Stomach (tissue), 4 donors: ENCODE results near the gene LRRTM4.

Experiments used
- EP300 ChIP-seq: sonication (generic); formaldehyde crosslinking; IDR thresholded peaks from one replicate; pipeline ENCODE4 v1.6.1; 2017; ENCODE audit warnings: antibody characterized with exemption
- POLR2A ChIP-seq, 4 donors: fragments of 450-650 bp; IDR thresholded peaks; one replicate each; pipeline ENCODE4 v1.6.1; 2016; ENCODE audit warnings: antibody characterized with exemption in 4 of 4, control low read depth in 2 of 4, mild to moderate bottlenecking in 1 of 4, moderate library complexity in 1 of 4
- POLR2AphosphoS5 ChIP-seq, 3 donors: sonication (generic); formaldehyde crosslinking; IDR thresholded peaks; one replicate each; pipeline ENCODE4 v1.6.1; 2016; ENCODE audit warnings: antibody characterized with exemption in 3 of 3
- TF ChIP-seq, protein P1 (sequence below), 7 experiments: fragments of 450-650 bp in 4 of 7; fragments of 200-600 bp in 3 of 7; sonication (generic) in 3 of 7; IDR thresholded peaks; one replicate each; pipeline ENCODE4 v1.5.1; 2016 to 2019; ENCODE audit warnings: antibody characterized with exemption in 7 of 7, control low read depth in 2 of 7, mild to moderate bottlenecking in 1 of 7

DNA sequence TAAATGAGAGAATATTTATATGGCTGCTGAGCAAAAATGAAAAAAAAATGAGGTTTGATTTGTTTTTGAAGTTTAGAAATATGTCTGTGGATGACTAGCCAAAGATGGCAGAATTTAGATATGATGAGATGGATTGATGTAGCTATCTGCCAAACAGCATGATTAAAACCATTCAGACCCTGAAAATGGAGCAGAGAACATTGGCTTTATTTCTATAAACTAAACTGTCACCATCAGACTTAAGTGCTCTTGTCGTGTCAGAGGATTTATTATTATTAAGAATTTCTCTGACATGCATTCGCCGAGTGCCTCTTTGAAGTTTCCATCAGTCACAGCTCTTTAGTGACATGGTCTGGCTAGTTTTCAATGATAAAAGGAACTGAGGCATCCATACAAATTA is 151.7 kb downstream of the LRRTM4 start:
- TF ChIP-seq, protein P1, sequence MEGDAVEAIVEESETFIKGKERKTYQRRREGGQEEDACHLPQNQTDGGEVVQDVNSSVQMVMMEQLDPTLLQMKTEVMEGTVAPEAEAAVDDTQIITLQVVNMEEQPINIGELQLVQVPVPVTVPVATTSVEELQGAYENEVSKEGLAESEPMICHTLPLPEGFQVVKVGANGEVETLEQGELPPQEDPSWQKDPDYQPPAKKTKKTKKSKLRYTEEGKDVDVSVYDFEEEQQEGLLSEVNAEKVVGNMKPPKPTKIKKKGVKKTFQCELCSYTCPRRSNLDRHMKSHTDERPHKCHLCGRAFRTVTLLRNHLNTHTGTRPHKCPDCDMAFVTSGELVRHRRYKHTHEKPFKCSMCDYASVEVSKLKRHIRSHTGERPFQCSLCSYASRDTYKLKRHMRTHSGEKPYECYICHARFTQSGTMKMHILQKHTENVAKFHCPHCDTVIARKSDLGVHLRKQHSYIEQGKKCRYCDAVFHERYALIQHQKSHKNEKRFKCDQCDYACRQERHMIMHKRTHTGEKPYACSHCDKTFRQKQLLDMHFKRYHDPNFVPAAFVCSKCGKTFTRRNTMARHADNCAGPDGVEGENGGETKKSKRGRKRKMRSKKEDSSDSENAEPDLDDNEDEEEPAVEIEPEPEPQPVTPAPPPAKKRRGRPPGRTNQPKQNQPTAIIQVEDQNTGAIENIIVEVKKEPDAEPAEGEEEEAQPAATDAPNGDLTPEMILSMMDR (IDR thresholded peaks at IDR 0.05): no peak
- no peak for TF ChIP-seq POLR2AphosphoS5 (IDR thresholded peaks at IDR 0.05)
- TF ChIP-seq EP300: no peak
- TF ChIP-seq POLR2A (IDR thresholded peaks at IDR 0.05): no peak
